Ishikawa (cell line): ENCODE measurements around the gene PHRF1.

Experiments
- CREB1 ChIP-seq: IDR thresholded peaks from 2 replicates; pipeline ENCODE4 v1.6.1; 2012; ENCODE audit warnings: low read depth
- EGR1 ChIP-seq: IDR thresholded peaks from 2 replicates; pipeline ENCODE4 v1.6.1; 2012
- EP300 ChIP-seq: IDR thresholded peaks from 2 replicates; pipeline ENCODE4 v1.6.1; 2012; ENCODE audit warnings: borderline replicate concordance
- FOXM1 ChIP-seq: IDR thresholded peaks from 2 replicates; pipeline ENCODE4 v1.6.1; 2012; ENCODE audit warnings: low read depth, borderline replicate concordance
- NFIC ChIP-seq: IDR thresholded peaks from 2 replicates; pipeline ENCODE4 v1.6.1; 2012
- TAF1 ChIP-seq: IDR thresholded peaks from 2 replicates; pipeline ENCODE4 v1.6.1; 2012; ENCODE audit warnings: low read depth, mild to moderate bottlenecking
- YY1 ChIP-seq: IDR thresholded peaks from 2 replicates; pipeline ENCODE4 v1.6.1; 2012; ENCODE audit warnings: low read depth
- TF ChIP-seq, protein P1 (sequence below): IDR thresholded peaks from 2 replicates; pipeline ENCODE4 v1.6.1; 2012
- TF ChIP-seq, protein P2 (sequence below): IDR thresholded peaks from 2 replicates; pipeline ENCODE4 v1.6.1; 2012
- TF ChIP-seq, protein P3 (sequence below): IDR thresholded peaks from 2 replicates; pipeline ENCODE4 v1.6.1; 2012; ENCODE audit warnings: low read depth, mild to moderate bottlenecking

DNA sequence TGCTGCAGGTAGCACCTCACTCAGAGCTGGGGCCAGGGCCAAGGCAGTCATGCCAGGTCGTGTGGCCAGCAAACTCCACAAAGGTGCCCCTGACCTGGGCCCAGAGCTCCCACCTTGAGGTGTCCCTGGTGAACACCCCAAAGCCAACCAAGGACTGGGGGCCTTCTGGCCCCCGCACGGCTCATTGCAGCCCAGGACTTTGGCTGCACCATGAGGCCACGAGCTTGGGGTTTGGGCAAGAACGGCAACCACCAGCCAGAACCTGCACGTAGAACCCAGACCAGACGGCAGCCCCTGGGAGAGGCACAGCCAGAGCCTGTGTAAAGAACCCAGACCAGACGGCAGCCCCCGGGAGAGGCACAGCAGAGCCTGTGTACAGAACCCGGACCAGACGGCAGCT is 31.1 kb upstream of the PHRF1 start:
- TF ChIP-seq FOXM1 (no peak), NFIC (no peak), YY1 (no peak), EGR1 (no peak), CREB1 (no peak), TAF1 (no peak), EP300 (no peak)
- TF ChIP-seq, protein P1, sequence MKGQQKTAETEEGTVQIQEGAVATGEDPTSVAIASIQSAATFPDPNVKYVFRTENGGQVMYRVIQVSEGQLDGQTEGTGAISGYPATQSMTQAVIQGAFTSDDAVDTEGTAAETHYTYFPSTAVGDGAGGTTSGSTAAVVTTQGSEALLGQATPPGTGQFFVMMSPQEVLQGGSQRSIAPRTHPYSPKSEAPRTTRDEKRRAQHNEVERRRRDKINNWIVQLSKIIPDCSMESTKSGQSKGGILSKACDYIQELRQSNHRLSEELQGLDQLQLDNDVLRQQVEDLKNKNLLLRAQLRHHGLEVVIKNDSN = no peak
- TF ChIP-seq, protein P2, sequence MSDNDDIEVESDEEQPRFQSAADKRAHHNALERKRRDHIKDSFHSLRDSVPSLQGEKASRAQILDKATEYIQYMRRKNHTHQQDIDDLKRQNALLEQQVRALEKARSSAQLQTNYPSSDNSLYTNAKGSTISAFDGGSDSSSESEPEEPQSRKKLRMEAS = no peak
- TF ChIP-seq, protein P3, sequence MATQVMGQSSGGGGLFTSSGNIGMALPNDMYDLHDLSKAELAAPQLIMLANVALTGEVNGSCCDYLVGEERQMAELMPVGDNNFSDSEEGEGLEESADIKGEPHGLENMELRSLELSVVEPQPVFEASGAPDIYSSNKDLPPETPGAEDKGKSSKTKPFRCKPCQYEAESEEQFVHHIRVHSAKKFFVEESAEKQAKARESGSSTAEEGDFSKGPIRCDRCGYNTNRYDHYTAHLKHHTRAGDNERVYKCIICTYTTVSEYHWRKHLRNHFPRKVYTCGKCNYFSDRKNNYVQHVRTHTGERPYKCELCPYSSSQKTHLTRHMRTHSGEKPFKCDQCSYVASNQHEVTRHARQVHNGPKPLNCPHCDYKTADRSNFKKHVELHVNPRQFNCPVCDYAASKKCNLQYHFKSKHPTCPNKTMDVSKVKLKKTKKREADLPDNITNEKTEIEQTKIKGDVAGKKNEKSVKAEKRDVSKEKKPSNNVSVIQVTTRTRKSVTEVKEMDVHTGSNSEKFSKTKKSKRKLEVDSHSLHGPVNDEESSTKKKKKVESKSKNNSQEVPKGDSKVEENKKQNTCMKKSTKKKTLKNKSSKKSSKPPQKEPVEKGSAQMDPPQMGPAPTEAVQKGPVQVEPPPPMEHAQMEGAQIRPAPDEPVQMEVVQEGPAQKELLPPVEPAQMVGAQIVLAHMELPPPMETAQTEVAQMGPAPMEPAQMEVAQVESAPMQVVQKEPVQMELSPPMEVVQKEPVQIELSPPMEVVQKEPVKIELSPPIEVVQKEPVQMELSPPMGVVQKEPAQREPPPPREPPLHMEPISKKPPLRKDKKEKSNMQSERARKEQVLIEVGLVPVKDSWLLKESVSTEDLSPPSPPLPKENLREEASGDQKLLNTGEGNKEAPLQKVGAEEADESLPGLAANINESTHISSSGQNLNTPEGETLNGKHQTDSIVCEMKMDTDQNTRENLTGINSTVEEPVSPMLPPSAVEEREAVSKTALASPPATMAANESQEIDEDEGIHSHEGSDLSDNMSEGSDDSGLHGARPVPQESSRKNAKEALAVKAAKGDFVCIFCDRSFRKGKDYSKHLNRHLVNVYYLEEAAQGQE = no peak
